IMR-90 (cell line): Measurements from ENCODE around the gene SERP2. TPM values are rescaled to one million over a fixed set of nuclear protein-coding genes. Genes with fewer than 3 reads are reported as not detected.

Experiments used
- ATAC-seq: fragments of 200-7000 bp; cut with Tn5 transposase; 2 replicates; pipeline ENCODE4 v1.9.1; 2020; ENCODE audit warnings: low read depth, mild to moderate bottlenecking, moderate library complexity
- BruUV-seq: library from RNA; stranded (reverse); fragments of 400-500 nt; replicated peaks from 2 replicates; lab custom pipeline; 2021; lab: Mats Ljungman, UMichigan
- CTCF ChIA-PET: fragments of 300-600 bp; formaldehyde crosslinking; extraction: SDS; loops from one replicate; lab custom pipeline; 2021; ENCODE audit warnings: antibody characterized with exemption; lab: Yijun Ruan, JAX
- POLR2A ChIA-PET: fragments of 300-600 bp; sonication (Branson Sonifier 250); formaldehyde crosslinking; loops from one replicate; lab custom pipeline; 2022; ENCODE audit warnings: antibody characterized with exemption; ENCODE audit not compliant: unreplicated experiment; lab: Charles Lee
- DNase-seq: peaks from one replicate; pipeline ENCODE4 v3.0.0; 2013
- H2AFZ ChIP-seq: replicated peaks from 2 replicates; pipeline ENCODE3; 2013; ENCODE audit warnings: low read length, mild to moderate bottlenecking; ENCODE audit not compliant: poor library complexity
- H2AK5ac ChIP-seq: 2 replicates; pipeline ENCODE4 v1.6.1; 2013; ENCODE audit warnings: low read depth, low read length, inconsistent platforms
- H2AK9ac ChIP-seq: replicated peaks from 2 replicates; pipeline ENCODE3; 2013; ENCODE audit warnings: mild to moderate bottlenecking, low read depth, low read length, moderate library complexity; ENCODE audit not compliant: poor library complexity
- H2BK120ac ChIP-seq: 2 replicates; pipeline ENCODE4 v1.6.1; 2013; ENCODE audit warnings: low read depth, low read length, inconsistent platforms
- H2BK15ac ChIP-seq: 3 replicates; pipeline ENCODE4 v1.6.1; 2013; ENCODE audit warnings: low read depth, low read length, inconsistent platforms
- H2BK20ac ChIP-seq: 2 replicates; pipeline ENCODE4 v1.6.1; 2013; ENCODE audit warnings: low read depth, mild to moderate bottlenecking, inconsistent platforms, low read length, moderate library complexity
- H2BK5ac ChIP-seq: 2 replicates; pipeline ENCODE4 v1.6.1; 2013; ENCODE audit warnings: mild to moderate bottlenecking, low read depth, low read length, inconsistent platforms; ENCODE audit not compliant: poor library complexity, severe bottlenecking
- H3K14ac ChIP-seq: replicated peaks from 2 replicates; pipeline ENCODE4 v1.6.1; 2013; ENCODE audit warnings: low read depth, low read length, inconsistent platforms
- H3K18ac ChIP-seq: 2 replicates; pipeline ENCODE4 v1.6.1; 2013; ENCODE audit warnings: low read depth, low read length, control low read depth
- H3K23ac ChIP-seq: 2 replicates; pipeline ENCODE4 v1.6.1; 2013; ENCODE audit warnings: low read depth, low read length, inconsistent platforms
- H3K27ac ChIP-seq: 2 replicates; pipeline ENCODE4 v1.5.1; 2013; ENCODE audit warnings: mild to moderate bottlenecking, control low read depth, low read length; ENCODE audit not compliant: insufficient read depth
- H3K27me3 ChIP-seq: 2 replicates; pipeline ENCODE4 v1.6.1; 2013; ENCODE audit warnings: low read length; ENCODE audit not compliant: control insufficient read depth, insufficient read depth
- H3K36me3 ChIP-seq: 2 replicates; pipeline ENCODE4 v1.6.1; 2013; ENCODE audit warnings: low read length, mixed read lengths; ENCODE audit not compliant: control insufficient read depth, insufficient read depth
- H3K4ac ChIP-seq: 2 replicates; pipeline ENCODE4 v1.6.1; 2013; ENCODE audit warnings: low read depth, low read length, inconsistent platforms
- H3K4me1 ChIP-seq: 2 replicates; pipeline ENCODE4 v1.6.1; 2013; ENCODE audit warnings: low read length, mixed read lengths; ENCODE audit not compliant: control insufficient read depth, insufficient read depth
- H3K4me2 ChIP-seq: 2 replicates; pipeline ENCODE4 v1.6.1; 2013; ENCODE audit warnings: low read depth, mild to moderate bottlenecking, control low read depth, low read length, moderate library complexity
- H3K4me3 ChIP-seq: 2 replicates; pipeline ENCODE4 v1.5.1; 2013; ENCODE audit warnings: low read depth, mild to moderate bottlenecking, control low read depth, low read length, moderate library complexity; ENCODE audit not compliant: insufficient read depth
- H3K56ac ChIP-seq: 2 replicates; pipeline ENCODE4 v1.6.1; 2013; ENCODE audit warnings: low read length, inconsistent platforms; ENCODE audit not compliant: insufficient read depth; ENCODE audit errors: extremely low read depth
- H3K79me1 ChIP-seq, 2 experiments: 2 replicates each; pipeline ENCODE4 v1.6.1; 2013; ENCODE audit warnings: low read length in 2 of 2, inconsistent platforms in 1 of 2, low read depth in 1 of 2
- H3K9ac ChIP-seq: 2 replicates; pipeline ENCODE4 v1.6.1; 2013; ENCODE audit warnings: low read depth, low read length, control low read depth
- H3K9me1 ChIP-seq: 2 replicates; pipeline ENCODE4 v1.6.1; 2013; ENCODE audit warnings: low read length, inconsistent platforms; ENCODE audit not compliant: insufficient read depth
- H3K9me3 ChIP-seq: 2 replicates; pipeline ENCODE4 v1.6.1; 2013; ENCODE audit warnings: low read length; ENCODE audit not compliant: control insufficient read depth, insufficient read depth
- H4K20me1 ChIP-seq: 2 replicates; pipeline ENCODE4 v1.6.1; 2013; ENCODE audit warnings: low read length, inconsistent platforms; ENCODE audit not compliant: insufficient read depth
- H4K5ac ChIP-seq: 2 replicates; pipeline ENCODE4 v1.6.1; 2013; ENCODE audit warnings: mild to moderate bottlenecking, low read depth, low read length, control low read depth
- H4K8ac ChIP-seq, 2 experiments: 2 replicates each; pipeline ENCODE4 v1.6.1; 2013; ENCODE audit warnings: low read depth in 2 of 2, low read length in 2 of 2, control low read depth in 1 of 2, inconsistent platforms in 1 of 2
- H4K91ac ChIP-seq: 2 replicates; pipeline ENCODE4 v1.6.1; 2013; ENCODE audit warnings: low read depth, low read length, inconsistent platforms; ENCODE audit not compliant: insufficient read depth
- CHD1 ChIP-seq: IDR thresholded peaks from 2 replicates; pipeline ENCODE4 v1.6.1; 2012; ENCODE audit warnings: low read depth, low read length, improper control_type of control experiment
- CTCF ChIP-seq: conservative IDR thresholded peaks from 2 replicates; pipeline ENCODE4 v1.5.1; 2012; ENCODE audit warnings: mild to moderate bottlenecking, low read depth, low read length, improper control_type of control experiment
- ELK1 ChIP-seq: fragments of 150-350 bp; IDR thresholded peaks from 2 replicates; pipeline ENCODE4 v1.6.1; 2016; ENCODE audit warnings: low read depth, mild to moderate bottlenecking, low read length, moderate library complexity, borderline replicate concordance
- FOS ChIP-seq: fragments of 150-350 bp; IDR thresholded peaks from 2 replicates; pipeline ENCODE4 v1.6.1; 2016; ENCODE audit warnings: low read depth, low read length
- MAZ ChIP-seq: IDR thresholded peaks from 2 replicates; pipeline ENCODE4 v1.6.1; 2012; ENCODE audit warnings: low read depth, mild to moderate bottlenecking, low read length, improper control_type of control experiment, moderate library complexity, borderline replicate concordance
- MXI1 ChIP-seq: IDR thresholded peaks from 2 replicates; pipeline ENCODE4 v1.6.1; 2012; ENCODE audit warnings: low read depth, mild to moderate bottlenecking, low read length, moderate library complexity, borderline replicate concordance
- NFE2L2 ChIP-seq: fragments of 150-350 bp; IDR thresholded peaks from 2 replicates; pipeline ENCODE4 v1.6.1; 2016; ENCODE audit warnings: low read depth, mild to moderate bottlenecking, low read length
- POLR2A ChIP-seq: IDR thresholded peaks from 2 replicates; pipeline ENCODE4 v1.6.1; 2012; ENCODE audit warnings: mild to moderate bottlenecking, low read depth, low read length
- RAD21 ChIP-seq: IDR thresholded peaks from 2 replicates; pipeline ENCODE4 v1.6.1; 2012; ENCODE audit warnings: low read length, improper control_type of control experiment
- RCOR1 ChIP-seq: IDR thresholded peaks from 2 replicates; pipeline ENCODE4 v1.6.1; 2012; ENCODE audit warnings: mild to moderate bottlenecking, low read length, improper control_type of control experiment; ENCODE audit not compliant: insufficient replicate concordance
- RFX5 ChIP-seq: IDR thresholded peaks from 2 replicates; pipeline ENCODE4 v1.8.0; 2012; ENCODE audit warnings: low read depth, mild to moderate bottlenecking, low read length, moderate library complexity
- SMC3 ChIP-seq: fragments of 150-350 bp; IDR thresholded peaks from 2 replicates; pipeline ENCODE4 v1.6.1; 2016; ENCODE audit warnings: low read depth, mild to moderate bottlenecking, antibody characterized with exemption, low read length, moderate library complexity
- USF2 ChIP-seq: fragments of 150-350 bp; IDR thresholded peaks from 2 replicates; pipeline ENCODE4 v1.6.1; 2017; ENCODE audit warnings: mild to moderate bottlenecking, antibody characterized with exemption, low read length, low read depth
- WGBS, 2 experiments: methylation state at CpG; one replicate each; pipeline versions ENCODE4 v1.1.5 to v1.1.7; 2013; ENCODE audit warnings: missing lambda C conversion rate in 2 of 2; ENCODE audit not compliant: insufficient read length in 1 of 2; ENCODE audit errors: extremely low coverage in 2 of 2; 5-methylcytosine and 5-hydroxymethylcytosine counted together
- dilution Hi-C: fragments of 300-500 bp; cut with HindIII; formaldehyde crosslinking; loops from one replicate; pipeline ENCODE4 v1.14.3; 2018; ENCODE audit warnings: low sequenced_read_pairs; ENCODE audit not compliant: unreplicated experiment
- in situ Hi-C: fragments of 300-500 bp; cut with MboI; formaldehyde crosslinking; loops from 3 replicates; pipeline ENCODE4 v1.14.3; 2019; ENCODE audit warnings: low sequenced_read_pairs, inconsistent platforms, mixed read lengths
- intact Hi-C: fragments of 100-400 bp; cut with micrococcal nuclease; formaldehyde crosslinking; loops from 2 replicates; pipeline ENCODE4 v1.10.0; 2022
- polyA plus RNA-seq, 3 experiments: library from polyadenylated mRNA; depleted of rRNA; stranded (reverse); fragments of >200 nt; gene quantifications; 2 replicates each; pipeline ENCODE4 v1.2.3, GENCODE V29; 2012; ENCODE audit warnings: low replicate concordance in 1 of 3
- total RNA-seq: library from RNA; depleted of rRNA; stranded (reverse); fragments of >200 nt; gene quantifications from 2 replicates; pipeline ENCODE4 v1.2.3, GENCODE V29; 2012

The SERP2 gene
- total and polyA plus RNA-seq, 2 of the 4 experiments (the other 2 are of a cell fraction), result 0.54 to 1.4 TPM

GRCh38 chr13:44379885-44380284 is 6.3 kb downstream of the SERP2 start:
- intact Hi-C loops (no loop called here), dilution Hi-C loops (no loop called here), in situ Hi-C loops (no loop called here)
- TF ChIP-seq SMC3, result no peak
- TF ChIP-seq USF2, result no peak
- no peak for TF ChIP-seq CTCF
- TF ChIP-seq FOS, result no peak
- TF ChIP-seq RFX5, result no peak
- TF ChIP-seq MXI1, result no peak
- TF ChIP-seq MAZ, result no peak
- TF ChIP-seq POLR2A, result no peak
- TF ChIP-seq RAD21, result no peak
- no peak for TF ChIP-seq CHD1
- TF ChIP-seq NFE2L2, result no peak
- TF ChIP-seq RCOR1, result no peak
- no peak for TF ChIP-seq ELK1
- Histone ChIP-seq H3K4me3 (no peak overlapping the region), H3K79me1 (no peaks in the 10 kb centered on the region), H3K9me3 (no peaks in the 10 kb centered on the region), H3K4me2 (no peak overlapping the region), H3K4ac (peak overlapping the region; percentile 47), H4K8ac (peak overlapping the region in 1 of 2 experiments; percentile 19; a peak in 1 of 4 replicates), H3K56ac (no peak overlapping the region), H2AK5ac (peak overlapping the region; percentile 63; the same call in 1 of the 2 replicates), H2AFZ (no peak overlapping the region), H3K23ac (no peak overlapping the region), H3K4me1 (peaks cover 3% of the 10 kb centered on the region), H3K9me1 (peaks cover 4% of the 10 kb centered on the region), H3K27me3 (no peaks in the 10 kb centered on the region), H4K5ac (no peak overlapping the region), H2BK20ac (peak overlapping the region; percentile 63; the same call in 1 of the 2 replicates), H3K9ac (no peak overlapping the region), H3K18ac (peak overlapping the region; percentile 50; the same call in 1 of the 2 replicates), H3K36me3 (no peaks in the 10 kb centered on the region), H2BK120ac (peak overlapping the region; percentile 69), H4K20me1 (no peaks in the 10 kb centered on the region), H2BK15ac (no peak overlapping the region), H3K27ac (no peak overlapping the region), H2BK5ac (no peak overlapping the region), H4K91ac (0 out of 2 replicates have a peak overlapping the region, but pooled peaks have one; percentile 13), H3K14ac (peak overlapping the region; percentile 39), H2AK9ac (no peak overlapping the region)
- no peak for DNase-seq
- BruUV-seq, result no TSS peak
- no CpG with 5 or more reads among the region's 2 CpGs for WGBS, 2 experiments
- ChIA-PET POLR2A (no interaction called here), CTCF (no interaction called here)
- ATAC-seq, result no peak
